ENCODE measurements around the gene FAM193A. TPM values are rescaled to one million over a fixed set of nuclear protein-coding genes. Genes with fewer than 3 reads are reported as not detected.

Gene FAM193A
- total and polyA plus RNA-seq, 11 donors: 9.7 to 21.0 (median 16.3) TPM

DNA sequence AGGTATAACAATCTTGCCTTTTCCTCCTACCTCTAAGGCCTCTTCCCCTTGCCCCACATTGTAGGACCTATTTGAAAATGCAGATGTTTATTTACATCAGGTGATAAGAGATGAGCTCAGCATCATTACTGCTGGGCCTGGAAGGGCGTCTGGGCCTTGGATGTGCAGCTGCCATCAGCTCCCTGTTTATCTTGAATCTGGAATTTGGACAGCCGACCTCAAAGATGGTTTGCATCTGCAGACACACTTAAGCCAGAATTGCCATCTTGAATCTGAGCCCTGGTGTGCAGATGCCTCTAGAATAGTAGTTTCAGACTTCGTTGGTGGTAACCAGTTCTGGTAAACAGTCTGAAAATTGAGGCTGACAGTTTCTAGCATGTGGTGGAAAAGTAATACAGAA, 59.0 kb downstream of the FAM193A start:
- WGBS, 4 donors: 42 to 46% (median 46%) methylated on average over 3 of the region's 3 CpGs
- Histone ChIP-seq H3K9me3 (no peaks in the 10 kb centered on the region), H3K27ac (no peak overlapping the region), H3K36me3 (peaks cover 0 to 17% (median 8%) of the 10 kb centered on the region in 9 donors), H3K4me3 (no peak overlapping the region), H3K4me1 (peaks cover 12 to 99% (median 83%) of the 10 kb centered on the region in 12 donors), H3K27me3 (no peaks in the 10 kb centered on the region)
- TF ChIP-seq POLR2A (IDR thresholded peaks at IDR 0.05): no peak
- TF ChIP-seq, protein P1, sequence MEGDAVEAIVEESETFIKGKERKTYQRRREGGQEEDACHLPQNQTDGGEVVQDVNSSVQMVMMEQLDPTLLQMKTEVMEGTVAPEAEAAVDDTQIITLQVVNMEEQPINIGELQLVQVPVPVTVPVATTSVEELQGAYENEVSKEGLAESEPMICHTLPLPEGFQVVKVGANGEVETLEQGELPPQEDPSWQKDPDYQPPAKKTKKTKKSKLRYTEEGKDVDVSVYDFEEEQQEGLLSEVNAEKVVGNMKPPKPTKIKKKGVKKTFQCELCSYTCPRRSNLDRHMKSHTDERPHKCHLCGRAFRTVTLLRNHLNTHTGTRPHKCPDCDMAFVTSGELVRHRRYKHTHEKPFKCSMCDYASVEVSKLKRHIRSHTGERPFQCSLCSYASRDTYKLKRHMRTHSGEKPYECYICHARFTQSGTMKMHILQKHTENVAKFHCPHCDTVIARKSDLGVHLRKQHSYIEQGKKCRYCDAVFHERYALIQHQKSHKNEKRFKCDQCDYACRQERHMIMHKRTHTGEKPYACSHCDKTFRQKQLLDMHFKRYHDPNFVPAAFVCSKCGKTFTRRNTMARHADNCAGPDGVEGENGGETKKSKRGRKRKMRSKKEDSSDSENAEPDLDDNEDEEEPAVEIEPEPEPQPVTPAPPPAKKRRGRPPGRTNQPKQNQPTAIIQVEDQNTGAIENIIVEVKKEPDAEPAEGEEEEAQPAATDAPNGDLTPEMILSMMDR (IDR thresholded peaks at IDR 0.05): no peak
- intact Hi-C loops (cut with DNase I): no loop called here
- DNase-seq: no peak
- ATAC-seq: no peak

DNA sequence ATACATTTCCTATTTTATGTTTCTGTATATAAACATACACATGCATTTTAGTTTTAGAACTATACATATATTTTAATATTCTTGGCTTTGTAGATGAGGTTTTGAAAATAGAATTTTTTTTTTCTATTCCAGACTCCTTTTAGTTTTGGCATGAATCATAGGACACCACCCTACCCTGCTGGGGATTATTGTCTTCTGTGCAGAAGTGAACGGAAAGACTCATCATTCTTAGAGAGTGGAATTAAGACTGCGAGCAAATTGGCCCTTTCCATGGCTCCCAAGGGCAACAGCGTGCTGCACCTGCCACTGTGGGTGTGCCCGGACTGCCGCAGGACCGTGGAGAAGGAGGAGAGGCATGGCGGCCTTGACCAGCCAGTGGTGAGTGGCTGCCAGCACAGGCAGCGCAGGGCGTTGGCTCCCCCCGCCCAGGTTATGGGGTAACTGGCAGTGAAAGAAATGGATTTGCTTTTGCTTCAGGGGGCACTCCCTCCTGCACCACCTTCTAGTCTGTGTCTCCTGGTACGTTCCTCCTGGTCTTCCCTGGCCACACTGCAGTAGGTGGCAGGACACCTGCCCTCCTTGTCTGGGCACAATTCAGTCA, 59.6 kb downstream of the FAM193A start:
- Histone ChIP-seq H3K4me3 (no peak overlapping the region), H3K36me3 (peaks cover 0 to 24% (median 8%) of the 10 kb centered on the region in 9 donors), H3K27ac (peak overlapping the region in 2 of 12 donors; percentile 11 to 22), H3K27me3 (no peaks in the 10 kb centered on the region), H3K9me3 (no peaks in the 10 kb centered on the region), H3K4me1 (peaks cover 12 to 94% (median 78%) of the 10 kb centered on the region in 12 donors)
- intact Hi-C loops (cut with DNase I): no loop called here
- 88 to 95% (median 94%) methylated on average over 11 of the region's 11 CpGs for WGBS, 4 donors
- TF ChIP-seq, protein P1 (IDR thresholded peaks at IDR 0.05): no peak
- DNase-seq (no peak), ATAC-seq (no peak)

DNA sequence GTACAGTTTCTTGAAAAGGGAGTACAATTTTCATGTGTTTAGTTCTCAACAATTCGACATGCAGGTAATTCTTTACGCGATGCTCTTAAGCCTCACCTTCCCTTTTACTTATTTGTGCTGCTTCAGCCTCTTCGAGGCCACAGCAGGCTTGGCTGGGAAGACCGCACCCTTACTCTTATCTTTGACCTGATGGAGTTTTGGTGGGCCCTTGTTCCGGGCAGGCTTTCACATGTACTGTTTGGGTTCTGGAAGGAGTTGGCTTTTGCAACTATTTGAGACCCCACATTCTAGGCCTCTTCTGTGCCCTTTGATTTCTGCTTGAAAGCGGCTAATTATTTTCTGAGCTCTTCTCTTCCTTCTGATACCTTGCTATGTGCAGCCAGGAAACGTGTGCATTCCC, 60.2 kb downstream of the FAM193A start:
- Histone ChIP-seq H3K27me3 (no peaks in the 10 kb centered on the region), H3K4me1 (peaks cover 11 to 89% (median 73%) of the 10 kb centered on the region in 12 donors), H3K36me3 (peaks cover 0 to 25% (median 8%) of the 10 kb centered on the region in 9 donors), H3K4me3 (no peak overlapping the region), H3K27ac (peak overlapping the region in 8 of 12 donors; percentile 14 to 70 (median 46)), H3K9me3 (no peaks in the 10 kb centered on the region)
- DNase-seq: no peak
- no peak for ATAC-seq
- WGBS, 4 donors: 78 to 89% (median 82%) methylated on average over 8 of the region's 8 CpGs
- intact Hi-C loops (cut with DNase I): no loop called here
- TF ChIP-seq, protein P1 (IDR thresholded peaks at IDR 0.05): no peak
- TF ChIP-seq POLR2A (IDR thresholded peaks at IDR 0.05): no peak

DNA sequence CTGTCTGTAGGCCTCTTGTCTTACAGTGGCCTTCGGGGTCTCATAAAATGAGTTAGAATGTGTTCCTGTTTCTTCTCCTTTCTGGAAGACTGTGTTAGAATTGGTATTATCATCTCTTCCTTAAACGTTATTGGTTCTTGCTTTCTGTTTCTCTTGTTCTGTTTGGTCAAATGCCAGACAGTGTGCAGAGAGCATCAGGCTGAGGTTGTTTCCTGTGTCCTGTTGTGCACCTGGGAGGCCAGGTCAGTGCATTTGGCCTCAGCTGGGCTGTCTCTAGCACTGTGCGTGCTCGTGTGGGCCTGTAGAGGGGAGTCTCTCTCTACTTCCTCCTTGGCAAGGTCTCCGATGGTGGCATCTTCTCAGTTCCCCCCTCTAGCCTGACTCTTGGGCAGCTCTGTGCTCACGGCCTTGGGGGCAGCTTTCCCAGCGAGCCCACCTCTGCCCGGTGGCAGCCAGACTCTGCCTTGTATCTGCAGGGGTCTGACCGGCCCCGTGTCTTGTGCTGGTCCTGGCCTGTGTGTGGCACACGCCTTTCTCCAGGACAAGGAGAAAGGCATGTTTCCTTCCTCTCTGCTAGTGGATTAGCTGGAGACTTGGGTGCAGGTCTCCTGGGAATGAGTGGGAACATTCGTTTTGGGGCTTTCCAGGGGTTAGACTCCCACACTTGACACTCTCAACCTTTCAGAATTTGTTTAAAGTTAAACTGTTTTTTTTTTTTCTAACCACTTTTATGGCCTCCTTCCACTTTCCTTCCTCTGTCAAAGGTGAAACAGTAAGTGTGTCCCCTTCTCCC, 62.3 kb downstream of the FAM193A start:
- 31 to 38% (median 34%) methylated on average over 10 to 12 of the region's 12 CpGs for WGBS, 4 donors
- DNase-seq: peak in 1 of 5 donors; percentile 35
- peak in 3 of 4 donors; percentile 47 to 75 (median 55) for ATAC-seq
- TF ChIP-seq, protein P1 (IDR thresholded peaks at IDR 0.05): peak in 2 of 12 donors; percentile 19 to 23
- no peak for TF ChIP-seq POLR2A (IDR thresholded peaks at IDR 0.05)
- intact Hi-C loops (cut with DNase I): no loop called here
- Histone ChIP-seq H3K27me3 (no peaks in the 10 kb centered on the region), H3K36me3 (peaks cover 0 to 33% (median 8%) of the 10 kb centered on the region in 9 donors), H3K4me1 (peaks cover 5 to 68% (median 54%) of the 10 kb centered on the region in 12 donors), H3K27ac (peak overlapping the region in 11 of 12 donors; percentile 7 to 70 (median 51)), H3K4me3 (no peak overlapping the region), H3K9me3 (no peaks in the 10 kb centered on the region)
